ENCODE data around the gene TEP1.
"Not testable (repeated sequence)": the region's sequence is repeated elsewhere in the genome, so short reads cannot be mapped to it uniquely, and the experiment has no call there.

The TEP1 gene

GRCh38 chr14:20412876-20413743 lies at the start of gene TEP1:
Gene TEP1 (minus strand): TSS chr14:20413501. CDS start chr14:20408439, 5,062 bp downstream.
- DNase-seq, result peak; percentile 60 to 71

GRCh38 chr14:20461225-20462141 lies 48.2 kb upstream of the TEP1 start, which contains the start of gene PIP4P1:
Gene PIP4P1 (minus strand): TSS chr14:20461434. CDS start chr14:20461325, 109 bp downstream.
- DNase-seq, result peak; percentile 97 to 99

GRCh38 chr14:20460458-20461224 lies 47.3 kb upstream of the TEP1 start:
- DNase-seq, result peak; percentile 46 to 50

GRCh38 chr14:20458031-20458789 lies 44.9 kb upstream of the TEP1 start:
- no peak for DNase-seq

- DNase-seq, result no peak
Measured at GRCh38 chr14:20456971-20457370, 43.7 kb upstream of the TEP1 start.

GRCh38 chr14:20455355-20456300 lies 42.3 kb upstream of the TEP1 start:
- DNase-seq, result peak; percentile 49 to 55

GRCh38 chr14:20454516-20455354 lies 41.4 kb upstream of the TEP1 start, which contains the start of the genes APEX1 and OSGEP:
Gene APEX1 (plus strand): TSS chr14:20455226. CDS start chr14:20455646, 420 bp downstream.
Gene OSGEP (minus strand): TSS chr14:20454812. CDS start chr14:20454683, 129 bp downstream.
- DNase-seq, result peak; percentile 97 to 99

- DNase-seq, result not testable (repeated sequence)
Measured at GRCh38 chr14:20452831-20453230, 39.5 kb upstream of the TEP1 start.

- no peak for DNase-seq
Measured at GRCh38 chr14:20446889-20447288, 33.6 kb upstream of the TEP1 start.

- not testable (repeated sequence) for DNase-seq
Measured at GRCh38 chr14:20443650-20444049, 30.3 kb upstream of the TEP1 start.

- DNase-seq, result no peak
Measured at GRCh38 chr14:20441461-20441860, 28.2 kb upstream of the TEP1 start.

GRCh38 chr14:20440882-20441281 lies 27.6 kb upstream of the TEP1 start:
- DNase-seq, result peak; percentile 13 to 20

- DNase-seq, result no peak
Measured at GRCh38 chr14:20440465-20440864, 27.2 kb upstream of the TEP1 start.

GRCh38 chr14:20438664-20439063 lies 25.4 kb upstream of the TEP1 start:
- DNase-seq, result no peak

GRCh38 chr14:20436363-20436755 lies 23.1 kb upstream of the TEP1 start:
- no peak for DNase-seq

- no peak for DNase-seq
Measured at GRCh38 chr14:20435582-20436362, 22.5 kb upstream of the TEP1 start, which contains the start of gene KLHL33. Gene KLHL33 (minus strand): TSS chr14:20436166. CDS start chr14:20435811, 355 bp downstream.

GRCh38 chr14:20434701-20435581 lies 21.6 kb upstream of the TEP1 start:
- DNase-seq, result no peak
